Stimulated activated CD8-positive, alpha-beta memory T cell treated with anti-CD3 and anti-CD28 coated beads, Interleukin-7, amount 100 ng/mL, for 48 hours (primary cell): Measurements from ENCODE around the gene SQSTM1.
"Not testable (repeated sequence)": the region's sequence is repeated elsewhere in the genome, so short reads cannot be mapped to it uniquely, and the experiment has no call there.

Experiments
- DNase-seq, 2 donors: peaks; one replicate each; pipeline ENCODE4 v3.0.0-alpha.2; 2020; ENCODE audit warnings: low read depth in 1 of 2; ENCODE audit errors: extremely low read depth in 1 of 2

SQSTM1 gene

GRCh38 chr5:179823937-179824744 lies 3.4 kb downstream of the SQSTM1 start:
- no peak for DNase-seq

- DNase-seq = no peak
Observed at GRCh38 chr5:179824745-179825112, 4.0 kb downstream of the SQSTM1 start.

- DNase-seq = no peak
Observed at GRCh38 chr5:179825655-179826182, 5.0 kb downstream of the SQSTM1 start.

GRCh38 chr5:179827680-179828079 lies 7.0 kb downstream of the SQSTM1 start:
- peak in 1 of 2 donors; percentile 63 for DNase-seq

GRCh38 chr5:179828756-179829421 lies 8.2 kb downstream of the SQSTM1 start:
- no peak for DNase-seq

- no peak for DNase-seq
Observed at GRCh38 chr5:179829732-179830435, 9.2 kb downstream of the SQSTM1 start.

- DNase-seq = no peak
Observed at GRCh38 chr5:179830818-179831468, 10.2 kb downstream of the SQSTM1 start.

GRCh38 chr5:179832039-179832745 lies 11.5 kb downstream of the SQSTM1 start:
- no peak for DNase-seq

- no peak for DNase-seq
Observed at GRCh38 chr5:179833056-179833708, 12.5 kb downstream of the SQSTM1 start.

GRCh38 chr5:179833709-179834070 lies 13.0 kb downstream of the SQSTM1 start:
- DNase-seq = no peak

GRCh38 chr5:179834120-179834519 lies 13.4 kb downstream of the SQSTM1 start:
- DNase-seq = no peak

- not testable (repeated sequence) for DNase-seq
Observed at GRCh38 chr5:179834871-179835270, 14.2 kb downstream of the SQSTM1 start.

GRCh38 chr5:179836225-179837019 lies 15.7 kb downstream of the SQSTM1 start:
- peak in 1 of 2 donors; percentile 37 for DNase-seq

- DNase-seq = no peak
Observed at GRCh38 chr5:179837076-179838011, 16.6 kb downstream of the SQSTM1 start.

- DNase-seq = no peak
Observed at GRCh38 chr5:179839328-179840256, 18.9 kb downstream of the SQSTM1 start.

- DNase-seq = no peak
Observed at GRCh38 chr5:179840321-179840720, 19.6 kb downstream of the SQSTM1 start.

GRCh38 chr5:179840766-179841165 lies 20.1 kb downstream of the SQSTM1 start:
- DNase-seq = no peak
